OCI-LY7 (cell line): Measurements from ENCODE around the gene NFKBIA. TPM values are rescaled to one million over a fixed set of nuclear protein-coding genes. Genes with fewer than 3 reads are reported as not detected.
A peak's percentile ranks its signal among the peaks of the same experiment; 100 is the strongest.
"Not testable (repeated sequence)": the region's sequence is repeated elsewhere in the genome, so short reads cannot be mapped to it uniquely, and the experiment has no call there.

Source experiments
- BruUV-seq: library from RNA; stranded (reverse); fragments of 400-500 nt; replicated peaks from 2 replicates; lab custom pipeline; 2021; lab: Mats Ljungman, UMichigan
- CTCF ChIA-PET: fragments of 300-600 bp; sonication (Branson Sonifier 250); formaldehyde crosslinking; loops from one replicate; lab custom pipeline; 2022; ENCODE audit warnings: antibody characterized with exemption; ENCODE audit not compliant: unreplicated experiment; lab: Charles Lee
- POLR2A ChIA-PET: fragments of 300-600 bp; sonication (Branson Sonifier 250); formaldehyde crosslinking; loops from one replicate; lab custom pipeline; 2022; ENCODE audit warnings: antibody characterized with exemption; lab: Charles Lee
- DNase-seq: peaks from one replicate; pipeline ENCODE4 v3.0.0-alpha.2; 2015; ENCODE audit warnings: low spot score
- H2AFZ ChIP-seq: fragments of 200-600 bp; sonication (generic), shearing (Covaris generic); 2 replicates; pipeline ENCODE4 v1.6.1; 2014; ENCODE audit warnings: mild to moderate bottlenecking, antibody characterized with exemption, low read length, moderate library complexity
- H3K27ac ChIP-seq: fragments of 200-600 bp; sonication (generic); 2 replicates; pipeline ENCODE4 v1.5.1; 2014; ENCODE audit warnings: mixed run types, low read depth, mild to moderate bottlenecking, moderate library complexity, low read length, inconsistent platforms; ENCODE audit not compliant: poor library complexity, severe bottlenecking
- H3K36me3 ChIP-seq: fragments of 200-600 bp; sonication (generic); 2 replicates; pipeline ENCODE4 v1.6.1; 2014; ENCODE audit warnings: mild to moderate bottlenecking, antibody characterized with exemption, low read length, moderate library complexity, mixed read lengths; ENCODE audit not compliant: insufficient read depth
- H3K4me1 ChIP-seq: fragments of 200-600 bp; sonication (generic); 2 replicates; pipeline ENCODE4 v1.5.1; 2014; ENCODE audit warnings: mild to moderate bottlenecking, low read length; ENCODE audit not compliant: insufficient read depth, poor library complexity, severe bottlenecking
- H3K4me2 ChIP-seq: fragments of 200-600 bp; sonication (generic); 2 replicates; pipeline ENCODE4 v1.6.1; 2014; ENCODE audit warnings: mild to moderate bottlenecking, low read length
- H3K4me3 ChIP-seq: fragments of 200-600 bp; sonication (generic); 2 replicates; pipeline ENCODE4 v1.5.1; 2014; ENCODE audit warnings: mild to moderate bottlenecking, low read depth, low read length; ENCODE audit not compliant: poor library complexity, severe bottlenecking
- H3K79me2 ChIP-seq: fragments of 200-600 bp; sonication (generic); 2 replicates; pipeline ENCODE4 v1.6.1; 2016; ENCODE audit warnings: low read depth, mild to moderate bottlenecking, low read length, moderate library complexity, mixed read lengths; ENCODE audit not compliant: insufficient read depth
- H3K9me2 ChIP-seq: fragments of 200-600 bp; sonication (generic); 2 replicates; pipeline ENCODE4 v1.6.1; 2016; ENCODE audit warnings: mild to moderate bottlenecking, low read length, mixed read lengths; ENCODE audit not compliant: insufficient read depth
- H3K9me3 ChIP-seq: fragments of 200-600 bp; sonication (generic); 2 replicates; pipeline ENCODE4 v1.6.1; 2014; ENCODE audit warnings: mild to moderate bottlenecking, mixed run types, low read length, mixed read lengths
- H4K20me1 ChIP-seq: fragments of 200-600 bp; sonication (generic); 2 replicates; pipeline ENCODE4 v1.6.1; 2014; ENCODE audit warnings: mild to moderate bottlenecking, antibody characterized with exemption, low read length, moderate library complexity, mixed read lengths; ENCODE audit not compliant: insufficient read depth
- CTCF ChIP-seq: fragments of 200-600 bp; sonication (generic); conservative IDR thresholded peaks from 2 replicates; pipeline ENCODE4 v1.5.1; 2014; ENCODE audit warnings: mild to moderate bottlenecking, antibody characterized with exemption, low read length, moderate library complexity, mixed read lengths
- EZH2phosphoT487 ChIP-seq: fragments of 200-600 bp; sonication (generic); IDR thresholded peaks from 2 replicates; pipeline ENCODE4 v1.6.1; 2018; ENCODE audit warnings: low read depth, borderline replicate concordance, mild to moderate bottlenecking, mixed run types, antibody characterized with exemption, low read length, moderate library complexity, mixed read lengths
- intact Hi-C: fragments of 100-400 bp; cut with micrococcal nuclease; formaldehyde crosslinking; loops from one replicate; pipeline ENCODE4 v1.10.0; 2022; ENCODE audit not compliant: unreplicated experiment
- total RNA-seq, 2 experiments: library from RNA; depleted of rRNA in 1 of 2; stranded (reverse); fragments of >200 nt in 1 of 2; shearing (Covaris generic) in 1 of 2; gene quantifications; 2 replicates each; pipeline ENCODE4 v1.2.3, GENCODE V29; 2014 to 2022

The NFKBIA gene
- total RNA-seq, 2 experiments from 2014 or later: 43.6 to 100 TPM

- ChIA-PET CTCF (interaction anchor here (1.1 kb wide), 1 partner anchor 59 kb away, joined by 4 read pairs; no protein-coding TSS in a partner anchor), POLR2A (interaction anchor here (0.6 to 0.7 kb wide), 2 partner anchors 106 to 239 kb away, joined by 3 read pairs; partner anchors contain the start of gene PSMA6)
- H3K79me2 ChIP-seq: peaks cover 16% of the 10 kb centered on the region; the same call in 1 of the 2 replicates
- peaks cover 41% of the 10 kb centered on the region for H3K4me1 ChIP-seq
- H3K4me2 ChIP-seq: no peak overlapping the region; the same call in 1 of the 2 replicates
- intact Hi-C loops: no loop called here
- no peaks in the 10 kb centered on the region for H3K9me2 ChIP-seq
- no peak for TF ChIP-seq EZH2phosphoT487
- no peak for TF ChIP-seq CTCF
- peak; percentile 23 for DNase-seq
- H2AFZ ChIP-seq: no peak overlapping the region
- BruUV-seq: no TSS peak
- H3K27ac ChIP-seq: no peak overlapping the region
- peaks cover 11% of the 10 kb centered on the region; the same call in 1 of the 2 replicates for H4K20me1 ChIP-seq
- no peaks in the 10 kb centered on the region for H3K9me3 ChIP-seq
- H3K36me3 ChIP-seq: peaks cover 40% of the 10 kb centered on the region
- H3K4me3 ChIP-seq: no peak overlapping the region
Observed at GRCh38 chr14:35398071-35398584, 6.4 kb downstream of the NFKBIA start.

- BruUV-seq, H3K27ac ChIP-seq, H2AFZ ChIP-seq, CTCF ChIA-PET, H4K20me1 ChIP-seq, H3K4me2 ChIP-seq, DNase-seq, POLR2A ChIA-PET, H3K9me3 ChIP-seq, intact Hi-C loops, H3K79me2 ChIP-seq, H3K9me2 ChIP-seq, H3K4me3 ChIP-seq: not testable (repeated sequence)
- peaks cover 26% of the 10 kb centered on the region for H3K4me1 ChIP-seq
- H3K36me3 ChIP-seq: peaks cover 24% of the 10 kb centered on the region
Observed at GRCh38 chr14:35396610-35397009, 7.9 kb downstream of the NFKBIA start.

DNA sequence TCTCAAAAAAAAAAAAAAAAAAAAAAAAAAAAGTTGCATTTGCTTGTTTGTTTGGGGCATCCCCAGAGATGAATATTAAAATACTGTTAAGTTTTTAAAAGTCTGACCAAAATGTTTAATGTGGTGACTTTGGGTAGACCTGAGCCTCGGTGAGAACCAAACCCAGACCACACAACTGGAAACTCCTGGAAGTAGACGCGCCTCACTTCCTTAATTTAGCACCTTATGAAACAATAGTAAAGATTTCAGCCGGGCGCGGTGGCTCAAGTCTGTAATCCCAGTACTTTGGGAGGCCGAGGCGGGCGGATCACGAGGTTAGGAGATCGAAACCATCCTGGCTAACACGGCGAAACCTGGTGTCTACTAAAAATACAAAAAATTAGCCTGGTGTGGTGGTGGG, 9.3 kb downstream of the NFKBIA start:
- no peak for DNase-seq
- H4K20me1 ChIP-seq: no peaks in the 10 kb centered on the region
- no peaks in the 10 kb centered on the region for H3K79me2 ChIP-seq
- no peak overlapping the region for H3K4me3 ChIP-seq
- CTCF ChIA-PET: no interaction called here
- no peaks in the 10 kb centered on the region for H3K9me2 ChIP-seq
- H3K4me2 ChIP-seq: no peak overlapping the region
- H3K27ac ChIP-seq: no peak overlapping the region
- H2AFZ ChIP-seq: no peak overlapping the region
- BruUV-seq: no TSS peak
- H3K36me3 ChIP-seq: peaks cover 11% of the 10 kb centered on the region
- no peaks in the 10 kb centered on the region for H3K9me3 ChIP-seq
- POLR2A ChIA-PET: interaction anchor here (0.7 to 1.1 kb wide), 2 partner anchors 10 to 25 kb away, joined by 3 read pairs; no protein-coding TSS in a partner anchor
- no peak for TF ChIP-seq CTCF
- TF ChIP-seq EZH2phosphoT487: no peak
- H3K4me1 ChIP-seq: peaks cover 19% of the 10 kb centered on the region
- intact Hi-C loops: no loop called here
